Amniotic epithelial cell (primary cell): ENCODE data around the gene CRISPLD2.
A peak's percentile ranks its signal among the peaks of the same experiment; 100 is the strongest.

ENCODE experiments used
- DNase-seq: peaks from one replicate; pipeline ENCODE4 v3.0.0-alpha.2; 2010; ENCODE audit warnings: low read depth

Gene CRISPLD2

GRCh38 chr16:84884596-84885341, 65.0 kb downstream of the CRISPLD2 start:
- no peak for DNase-seq

GRCh38 chr16:84885342-84885910, 65.6 kb downstream of the CRISPLD2 start:
- DNase-seq = no peak

- no peak for DNase-seq
These were observed 66.8 kb downstream of the CRISPLD2 start for GRCh38 chr16:84886497-84887090.

GRCh38 chr16:84887207-84887606, 67.4 kb downstream of the CRISPLD2 start:
- DNase-seq = no peak

- DNase-seq = peak; percentile 61
These were observed 68.7 kb downstream of the CRISPLD2 start for GRCh38 chr16:84888450-84888849.

GRCh38 chr16:84889066-84889465, 69.3 kb downstream of the CRISPLD2 start:
- peak; percentile 53 for DNase-seq

GRCh38 chr16:84890427-84890826, 70.6 kb downstream of the CRISPLD2 start:
- DNase-seq = peak; percentile 60

GRCh38 chr16:84891149-84891795, 71.5 kb downstream of the CRISPLD2 start:
- no peak for DNase-seq

- DNase-seq = no peak
These were observed 72.3 kb downstream of the CRISPLD2 start for GRCh38 chr16:84892097-84892496.

- no peak for DNase-seq
These were observed 73.7 kb downstream of the CRISPLD2 start for GRCh38 chr16:84893467-84893848.

GRCh38 chr16:84893849-84894599, 74.2 kb downstream of the CRISPLD2 start:
- DNase-seq = peak; percentile 73

GRCh38 chr16:84895016-84895415, 75.2 kb downstream of the CRISPLD2 start:
- no peak for DNase-seq

GRCh38 chr16:84896847-84897246, 77.1 kb downstream of the CRISPLD2 start:
- DNase-seq = no peak

- peak; percentile 26 for DNase-seq
These were observed 78.2 kb downstream of the CRISPLD2 start for GRCh38 chr16:84897911-84898377.

- peak; percentile 73 for DNase-seq
These were observed 78.7 kb downstream of the CRISPLD2 start for GRCh38 chr16:84898447-84898846.

- DNase-seq = no peak
These were observed 79.6 kb downstream of the CRISPLD2 start for GRCh38 chr16:84899414-84899813.

GRCh38 chr16:84905965-84906460, 86.2 kb downstream of the CRISPLD2 start:
- peak; percentile 32 for DNase-seq

- peak; percentile 13 for DNase-seq
These were observed 87.3 kb downstream of the CRISPLD2 start for GRCh38 chr16:84907051-84907450.

GRCh38 chr16:84907575-84907974, 87.8 kb downstream of the CRISPLD2 start:
- peak; percentile 98 for DNase-seq

GRCh38 chr16:84909476-84910085, 89.8 kb downstream of the CRISPLD2 start:
- peak; percentile 8 for DNase-seq

- peak; percentile 77 for DNase-seq
These were observed 91.9 kb downstream of the CRISPLD2 start for GRCh38 chr16:84911486-84912216.
